Measurements from ENCODE around the gene RNASE13. TPM values are rescaled to one million over a fixed set of nuclear protein-coding genes. Genes with fewer than 3 reads are reported as not detected.

The RNASE13 gene
- total RNA-seq: not detected in 2 replicates

DNA sequence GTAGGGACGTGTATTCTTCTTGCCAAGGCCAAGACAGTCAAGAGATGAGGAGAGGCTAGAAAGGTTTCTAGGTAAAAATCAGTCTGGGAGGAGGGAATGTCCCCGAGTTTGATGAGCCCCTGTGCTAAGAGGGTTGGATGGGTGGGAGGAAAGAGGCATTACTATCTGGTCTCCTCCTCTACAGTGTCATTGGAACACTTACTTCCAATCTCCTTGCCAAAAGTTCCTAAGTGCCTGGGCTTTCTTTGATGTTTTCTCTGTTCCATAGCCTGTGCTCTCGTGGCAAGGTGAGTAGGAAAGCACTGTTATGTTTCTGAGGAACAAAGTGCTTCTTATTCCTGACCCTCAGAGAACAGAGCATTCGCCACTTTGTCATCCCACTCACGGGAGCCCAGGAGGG lies at the start of gene RNASE13:
RNASE13 (minus strand) TSS at position 101 of the 400 bp plus-strand sequence. CDS start 519 bp downstream, outside the sequence.

DNA sequence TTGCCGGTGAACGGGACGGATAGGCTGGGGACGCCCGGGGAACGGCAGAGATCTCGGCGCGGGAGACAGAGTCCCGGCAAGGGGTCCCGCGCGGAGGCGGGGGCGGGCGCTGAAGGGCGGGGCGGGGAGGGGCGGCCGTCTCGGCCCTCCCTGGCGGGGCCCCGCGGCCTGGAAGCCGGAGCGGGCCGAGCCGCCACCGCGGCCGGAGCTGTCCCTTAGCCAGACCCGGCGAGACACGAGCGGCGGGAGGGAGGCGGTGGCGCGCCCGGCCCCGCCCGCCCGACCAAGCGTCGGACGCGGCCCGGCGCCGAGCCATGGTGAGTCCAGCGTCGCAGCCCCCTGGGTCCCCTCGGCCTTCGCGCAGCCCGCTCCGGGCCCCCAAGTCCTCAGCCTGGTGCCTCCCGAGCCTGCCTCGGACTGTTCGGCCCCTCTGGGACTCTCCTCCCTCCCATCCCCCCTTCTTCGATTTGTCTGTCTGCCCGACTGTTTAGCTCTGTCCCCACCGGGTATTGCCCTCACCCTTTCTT lies 35.5 kb upstream of the RNASE13 start, which contains the start of gene ARHGEF40:
ARHGEF40 (plus strand) TSS at position 222 of the 527 bp plus-strand sequence; CDS start at position 315, 93 bp downstream.

GRCh38 chr14:21057803-21058675 lies 23.4 kb upstream of the RNASE13 start, which contains the start of gene RNASE8:
TSS of gene RNASE8 (plus strand) at chr14:21057822. CDS start at chr14:21057893, 71 bp downstream.

DNA sequence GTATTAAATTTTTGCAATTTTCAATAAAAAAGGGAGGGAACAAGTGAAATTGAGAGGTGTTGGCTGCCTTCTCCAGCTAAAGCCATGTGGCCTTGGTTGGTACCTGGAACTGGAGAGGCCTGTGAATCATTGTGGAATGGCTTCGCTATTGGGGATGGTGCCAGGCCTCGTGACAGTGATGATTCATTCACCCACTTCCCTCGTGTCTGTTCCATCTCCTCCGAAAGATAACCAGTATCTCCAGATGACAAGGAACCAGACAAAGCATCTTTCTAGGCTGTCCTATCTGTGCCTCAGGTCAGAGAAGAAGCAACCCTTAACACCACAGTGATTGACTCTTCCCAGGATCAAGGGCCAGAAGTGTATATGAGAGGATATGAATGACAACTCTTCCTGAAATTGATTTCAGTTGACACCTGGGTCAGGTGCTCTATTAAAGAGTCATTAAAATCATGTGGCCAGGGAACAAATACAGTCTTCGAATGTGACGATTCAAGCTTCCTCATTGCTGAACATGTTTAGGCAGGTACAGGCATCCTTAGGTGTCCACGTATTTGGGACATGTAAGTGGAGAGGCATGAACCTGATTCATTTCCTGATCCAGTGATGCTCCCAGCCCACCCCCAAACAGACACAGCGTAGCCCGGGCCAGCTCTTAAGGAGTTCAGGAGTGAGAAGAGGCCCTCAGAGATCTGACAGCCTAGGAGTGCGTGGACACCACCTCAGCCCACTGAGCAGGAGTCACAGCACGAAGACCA lies 7.2 kb upstream of the RNASE13 start, which contains the start of gene RNASE7:
RNASE7 (plus strand) TSS at position 687 of the 758 bp plus-strand sequence. CDS start 631 bp downstream, outside the sequence.

GRCh38 chr14:21029917-21030316 lies 4.7 kb downstream of the RNASE13 start, which contains the start of gene TPPP2:
TSS of gene TPPP2 (plus strand) at chr14:21030217. CDS start at chr14:21030582, 365 bp downstream.

GRCh38 chr14:21024585-21025370 lies 9.8 kb downstream of the RNASE13 start, which contains the start of gene NDRG2:
TSS of gene NDRG2 (minus strand) at chr14:21025061. CDS start at chr14:21023315, 1,746 bp downstream.

GRCh38 chr14:20998674-20999366 lies 35.8 kb downstream of the RNASE13 start, which contains the start of gene SLC39A2:
TSS of gene SLC39A2 (plus strand) at chr14:20999293. CDS start at chr14:20999447, 154 bp downstream.

GRCh38 chr14:20989787-20990600 lies 44.6 kb downstream of the RNASE13 start, which contains the start of gene METTL17:
TSS of gene METTL17 (plus strand) at chr14:20989980. CDS start at chr14:20990003, 23 bp downstream.

Other genes with a start within 250 kb of the RNASE13 start
- gene RNASE1, start 232.0 kb downstream of the RNASE13 start, total RNA-seq: 46.7 and 82.6 TPM in 2 replicates
- not detected in 2 replicates for gene RNASE3, start 143.4 kb downstream of the RNASE13 start, total RNA-seq
- gene RNASE2, start 79.3 kb downstream of the RNASE13 start, total RNA-seq: not detected in 2 replicates
- gene METTL17, start 44.8 kb downstream of the RNASE13 start, total RNA-seq: 24.1 and 24.5 TPM in 2 replicates
- not detected in 2 replicates for gene SLC39A2, start 35.5 kb downstream of the RNASE13 start, total RNA-seq
- gene NDRG2, start 9.7 kb downstream of the RNASE13 start, total RNA-seq: 0.09 TPM in 1 of 2 replicates, not detected in the other
- not detected in 2 replicates for gene TPPP2, start 4.6 kb downstream of the RNASE13 start, total RNA-seq
- not detected in 2 replicates for gene RNASE7, start 7.6 kb upstream of the RNASE13 start, total RNA-seq
- gene RNASE8, start 23.0 kb upstream of the RNASE13 start, total RNA-seq: not detected in 2 replicates
- 4.2 and 12.1 TPM in 2 replicates for gene ARHGEF40, start 35.5 kb upstream of the RNASE13 start, total RNA-seq
- 2.5 and 2.8 TPM in 2 replicates for gene ZNF219, start 63.8 kb upstream of the RNASE13 start, total RNA-seq
- gene TMEM253, start 66.3 kb upstream of the RNASE13 start, total RNA-seq: not detected in 2 replicates
- gene OR5AU1, start 121.3 kb upstream of the RNASE13 start, total RNA-seq: not detected in 2 replicates
- gene HNRNPC, start 234.6 kb upstream of the RNASE13 start, total RNA-seq: 644 and 806 TPM in 2 replicates
- not detected in 2 replicates for gene RPGRIP1, start 245.3 kb upstream of the RNASE13 start, total RNA-seq

Measured in endothelial cell of coronary artery (primary cell).